Measurements from ENCODE around the gene CBLC.

The CBLC gene

GRCh38 chr19:44741841-44742329 lies 35.8 kb upstream of the CBLC start:
- H3K27ac Mint-ChIP-seq, result peak overlapping the region; percentile 40
- peak; percentile 34 for ATAC-seq
- H3K4me1 Mint-ChIP-seq, result peaks cover 41% of the 10 kb centered on the region
- no peaks in the 10 kb centered on the region for H3K36me3 Mint-ChIP-seq
- no peaks in the 10 kb centered on the region for H3K9me3 Mint-ChIP-seq
- H3K4me3 Mint-ChIP-seq, result no peak overlapping the region
- no peaks in the 10 kb centered on the region for H3K27me3 Mint-ChIP-seq

GRCh38 chr19:44742330-44743061 lies 35.2 kb upstream of the CBLC start:
- Mint-ChIP-seq H3K27ac (peak overlapping the region; percentile 40), H3K4me3 (no peak overlapping the region), H3K27me3 (no peaks in the 10 kb centered on the region), H3K4me1 (peaks cover 41% of the 10 kb centered on the region), H3K9me3 (no peaks in the 10 kb centered on the region), H3K36me3 (no peaks in the 10 kb centered on the region)
- ATAC-seq, result no peak

GRCh38 chr19:44744871-44745332 lies 32.8 kb upstream of the CBLC start:
- Mint-ChIP-seq H3K4me3 (no peak overlapping the region), H3K27me3 (no peaks in the 10 kb centered on the region), H3K36me3 (peaks cover 6% of the 10 kb centered on the region), H3K27ac (peak overlapping the region; percentile 84), H3K9me3 (no peaks in the 10 kb centered on the region), H3K4me1 (peaks cover 40% of the 10 kb centered on the region)
- ATAC-seq, result no peak

GRCh38 chr19:44745341-44745831 lies 32.3 kb upstream of the CBLC start:
- H3K36me3 Mint-ChIP-seq, result peaks cover 7% of the 10 kb centered on the region
- no peaks in the 10 kb centered on the region for H3K9me3 Mint-ChIP-seq
- peaks cover 45% of the 10 kb centered on the region for H3K4me1 Mint-ChIP-seq
- ATAC-seq, result no peak
- no peaks in the 10 kb centered on the region for H3K27me3 Mint-ChIP-seq
- peak overlapping the region; percentile 84 for H3K27ac Mint-ChIP-seq
- H3K4me3 Mint-ChIP-seq, result no peak overlapping the region

GRCh38 chr19:44745887-44746600 lies 31.6 kb upstream of the CBLC start:
- no peaks in the 10 kb centered on the region for H3K27me3 Mint-ChIP-seq
- no peaks in the 10 kb centered on the region for H3K9me3 Mint-ChIP-seq
- peak overlapping the region; percentile 84 for H3K27ac Mint-ChIP-seq
- H3K36me3 Mint-ChIP-seq, result peaks cover 13% of the 10 kb centered on the region
- peak overlapping the region; percentile 30 for H3K4me3 Mint-ChIP-seq
- no peak for ATAC-seq
- H3K4me1 Mint-ChIP-seq, result peaks cover 51% of the 10 kb centered on the region

- peaks cover 19% of the 10 kb centered on the region for H3K36me3 Mint-ChIP-seq
- no peaks in the 10 kb centered on the region for H3K27me3 Mint-ChIP-seq
- no peak for ATAC-seq
- peak overlapping the region; percentile 84 for H3K4me3 Mint-ChIP-seq
- H3K27ac Mint-ChIP-seq, result peak overlapping the region; percentile 84
- H3K4me1 Mint-ChIP-seq, result peaks cover 57% of the 10 kb centered on the region
- H3K9me3 Mint-ChIP-seq, result no peaks in the 10 kb centered on the region
Measured at GRCh38 chr19:44746616-44746945, 31.1 kb upstream of the CBLC start.

GRCh38 chr19:44746946-44747738 lies 30.5 kb upstream of the CBLC start:
- H3K9me3 Mint-ChIP-seq, result no peaks in the 10 kb centered on the region
- H3K4me3 Mint-ChIP-seq, result peak overlapping the region; percentile 84
- ATAC-seq, result peak; percentile 84
- H3K36me3 Mint-ChIP-seq, result peaks cover 24% of the 10 kb centered on the region
- peaks cover 62% of the 10 kb centered on the region for H3K4me1 Mint-ChIP-seq
- peak overlapping the region; percentile 84 for H3K27ac Mint-ChIP-seq
- H3K27me3 Mint-ChIP-seq, result no peaks in the 10 kb centered on the region

GRCh38 chr19:44747739-44748425 lies 29.8 kb upstream of the CBLC start:
- Mint-ChIP-seq H3K27me3 (no peaks in the 10 kb centered on the region), H3K27ac (peak overlapping the region; percentile 84), H3K4me3 (peak overlapping the region; percentile 84), H3K9me3 (no peaks in the 10 kb centered on the region), H3K4me1 (peaks cover 63% of the 10 kb centered on the region), H3K36me3 (peaks cover 31% of the 10 kb centered on the region)
- ATAC-seq, result peak; percentile 17

GRCh38 chr19:44748426-44749254 lies 29.1 kb upstream of the CBLC start, which contains the start of gene BCL3:
Gene BCL3, plus strand, starts transcription at chr19:44748708. Its CDS starts 83 bp downstream, at chr19:44748791.
- Mint-ChIP-seq H3K27me3 (no peaks in the 10 kb centered on the region), H3K4me3 (peak within 1 kb of the TSS; percentile 94), H3K27ac (peak within 1 kb of the TSS; percentile 84), H3K36me3 (peaks cover 31% of the 10 kb centered on the region), H3K4me1 (peaks cover 64% of the 10 kb centered on the region), H3K9me3 (no peaks in the 10 kb centered on the region)
- peak; percentile 77 for ATAC-seq

- H3K9me3 Mint-ChIP-seq, result no peaks in the 10 kb centered on the region
Measured at GRCh38 chr19:44749292-44749691, 28.4 kb upstream of the CBLC start.

GRCh38 chr19:44749994-44750393 lies 27.7 kb upstream of the CBLC start:
- peaks cover 36% of the 10 kb centered on the region for H3K36me3 Mint-ChIP-seq
- no peak for ATAC-seq
- H3K4me3 Mint-ChIP-seq, result peak overlapping the region; percentile 94
- no peaks in the 10 kb centered on the region for H3K9me3 Mint-ChIP-seq
- H3K27me3 Mint-ChIP-seq, result no peaks in the 10 kb centered on the region
- H3K27ac Mint-ChIP-seq, result peak overlapping the region; percentile 84
- H3K4me1 Mint-ChIP-seq, result peaks cover 76% of the 10 kb centered on the region

More at GRCh38 chr19:44749292-44749691, 28.4 kb upstream of the CBLC start:
- Mint-ChIP-seq H3K27ac (peak overlapping the region; percentile 84), H3K27me3 (no peaks in the 10 kb centered on the region), H3K36me3 (peaks cover 31% of the 10 kb centered on the region), H3K4me3 (peak overlapping the region; percentile 94), H3K4me1 (peaks cover 69% of the 10 kb centered on the region)
- ATAC-seq, result no peak

GRCh38 chr19:44752123-44752815 lies 25.4 kb upstream of the CBLC start:
- peak overlapping the region; percentile 97 for H3K4me3 Mint-ChIP-seq

More at GRCh38 chr19:44752123-44752815, 25.4 kb upstream of the CBLC start:
- Mint-ChIP-seq H3K9me3 (no peaks in the 10 kb centered on the region), H3K4me1 (peaks cover 66% of the 10 kb centered on the region), H3K27me3 (no peaks in the 10 kb centered on the region), H3K27ac (peak overlapping the region; percentile 84), H3K36me3 (peaks cover 47% of the 10 kb centered on the region)
- no peak for ATAC-seq
